GM18507 (cell line): ENCODE measurements around the gene CHD9.

Experiments
- DNase-seq: peaks from one replicate; pipeline ENCODE4 v3.0.0; 2011; ENCODE audit warnings: low read depth; ENCODE audit not compliant: insufficient read length; ENCODE audit errors: extremely low spot score
- FAIRE-seq: peaks from 2 replicates; lab custom pipeline; 2011; peaks lifted over from hg19 to GRCh38; lab: Jason Lieb, UNC

The CHD9 gene

DNA sequence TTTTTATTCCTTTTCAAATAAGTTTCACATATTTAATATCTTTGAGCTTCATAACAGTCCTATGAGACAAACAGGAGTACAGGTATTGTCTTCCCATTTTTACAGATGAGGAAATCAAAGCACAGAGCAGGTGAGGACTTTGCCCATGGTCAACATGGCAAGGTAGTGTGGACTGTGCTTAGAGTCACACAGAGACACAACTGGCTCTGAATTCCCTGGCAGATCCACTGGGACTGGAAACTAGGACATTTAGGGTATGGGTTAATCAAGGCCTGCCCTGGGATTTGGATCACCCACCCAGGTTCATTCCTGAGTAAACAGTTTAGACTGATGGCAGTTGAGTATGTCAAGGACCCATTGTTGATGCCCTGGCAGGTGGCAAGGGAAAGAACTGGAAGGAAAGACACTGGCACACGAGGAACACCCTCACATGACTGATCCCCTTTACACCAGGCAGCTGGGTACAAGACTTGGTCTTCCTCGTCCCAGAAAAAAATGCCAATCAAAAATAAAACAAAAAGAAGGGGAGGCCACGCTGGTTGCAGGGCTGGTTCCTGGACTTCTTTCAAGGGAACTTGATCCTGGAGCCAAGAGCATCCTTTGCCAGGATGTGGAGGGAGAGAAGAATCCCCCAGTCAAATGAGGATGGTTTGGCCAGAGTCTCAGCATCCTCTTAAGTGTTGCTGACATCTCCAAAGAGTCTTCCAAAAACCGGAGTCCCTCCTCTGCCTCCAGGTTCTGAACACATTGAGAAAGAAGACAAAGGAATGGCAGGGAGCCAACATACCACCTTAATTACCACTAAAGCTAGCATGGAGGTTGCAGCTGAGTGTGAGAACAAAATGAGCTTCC lies 34.9 kb downstream of the CHD9 start:
- FAIRE-seq (no peak), DNase-seq (no peak)

DNA sequence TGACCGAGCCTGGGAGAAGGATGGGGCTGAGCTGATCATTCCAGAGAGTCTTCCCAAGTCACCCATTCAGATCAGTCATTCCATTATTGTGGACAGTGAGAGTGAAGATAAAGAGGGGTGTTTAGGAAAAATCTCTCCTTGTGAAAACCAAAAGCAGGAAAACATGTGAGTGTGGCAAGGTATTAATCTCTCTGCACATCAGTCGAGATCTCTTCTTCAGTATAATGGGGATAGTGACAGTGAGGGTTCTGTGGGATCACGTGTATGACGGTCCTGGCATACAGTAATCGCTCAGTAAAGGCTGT lies 35.4 kb downstream of the CHD9 start:
- no peak for FAIRE-seq
- no peak for DNase-seq

DNA sequence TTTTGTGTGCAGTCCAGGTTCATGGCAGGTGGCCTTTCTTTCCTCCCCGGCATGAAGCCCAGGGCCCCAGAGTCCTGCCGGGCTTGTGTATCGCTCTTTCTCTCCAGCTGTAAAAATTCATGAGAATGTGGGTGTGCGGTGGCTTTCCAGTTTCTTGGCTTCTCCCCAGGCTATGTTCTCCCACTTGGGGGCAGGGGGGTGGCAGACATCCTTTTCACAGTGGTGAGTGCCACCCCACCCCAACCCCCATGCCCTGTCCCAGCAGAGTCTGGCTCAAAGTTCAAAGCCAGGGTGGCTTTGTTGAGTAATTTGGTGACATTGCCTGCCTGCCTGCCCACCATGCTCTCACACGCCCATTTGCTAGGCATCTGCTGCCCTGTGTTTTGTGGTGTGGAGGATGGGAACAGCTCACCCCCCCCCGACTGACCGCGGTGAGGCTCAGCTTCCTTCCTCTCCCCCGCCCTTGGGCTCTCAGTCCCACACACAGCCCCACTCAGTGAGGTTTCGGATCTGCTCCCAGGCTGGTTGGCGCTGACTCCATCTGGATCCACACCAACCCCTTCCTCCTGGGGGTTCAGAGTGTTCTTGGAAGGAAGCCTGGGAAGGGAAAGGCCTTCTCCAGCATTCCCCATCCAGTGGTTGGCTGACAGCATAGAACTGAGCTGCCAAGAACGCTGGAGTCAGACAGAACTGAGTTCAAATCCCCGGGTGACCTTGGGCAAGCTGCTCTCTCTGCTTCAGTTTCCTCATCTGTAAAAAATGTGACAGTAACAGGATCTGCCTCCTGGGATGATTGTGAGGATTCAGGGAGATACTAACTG lies 36.0 kb downstream of the CHD9 start:
- DNase-seq (no peak), FAIRE-seq (peak; percentile 91)

DNA sequence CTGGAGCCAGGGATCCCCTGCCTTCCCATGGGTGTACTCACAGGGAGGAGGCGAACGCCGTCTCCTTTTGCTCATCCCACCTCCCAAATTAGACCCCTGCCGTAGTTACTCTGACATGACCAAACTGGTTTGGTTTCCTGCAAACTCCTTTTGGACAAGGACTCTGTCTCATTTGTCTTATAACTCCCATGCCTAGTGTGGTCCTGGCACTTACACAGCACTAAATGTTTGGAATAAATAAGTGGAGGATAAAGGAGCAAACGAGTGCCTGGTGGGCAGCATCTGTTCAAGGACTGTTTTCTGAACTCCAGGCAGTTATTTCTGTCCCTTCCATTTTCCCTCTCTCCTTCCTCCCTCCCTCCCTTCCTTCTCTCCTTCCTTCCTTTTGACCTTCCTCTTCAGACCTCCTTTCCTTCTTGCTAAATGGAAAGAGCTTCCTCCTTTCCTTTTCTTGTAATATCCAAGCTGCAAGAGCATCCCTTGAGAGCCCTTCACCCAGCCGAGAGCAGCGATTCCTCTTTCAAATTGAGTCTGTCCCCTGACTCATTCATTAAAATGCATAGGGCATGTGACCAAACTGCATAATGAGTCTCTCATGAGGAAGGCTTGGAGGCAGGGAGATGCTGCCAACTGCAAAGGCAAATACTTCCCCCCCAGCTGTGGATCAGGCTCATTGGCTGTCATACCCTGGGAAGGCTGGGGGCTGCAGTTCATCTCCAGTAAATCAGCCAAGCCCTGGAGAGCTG lies 36.8 kb downstream of the CHD9 start:
- DNase-seq, result no peak
- peak; percentile 92 for FAIRE-seq

DNA sequence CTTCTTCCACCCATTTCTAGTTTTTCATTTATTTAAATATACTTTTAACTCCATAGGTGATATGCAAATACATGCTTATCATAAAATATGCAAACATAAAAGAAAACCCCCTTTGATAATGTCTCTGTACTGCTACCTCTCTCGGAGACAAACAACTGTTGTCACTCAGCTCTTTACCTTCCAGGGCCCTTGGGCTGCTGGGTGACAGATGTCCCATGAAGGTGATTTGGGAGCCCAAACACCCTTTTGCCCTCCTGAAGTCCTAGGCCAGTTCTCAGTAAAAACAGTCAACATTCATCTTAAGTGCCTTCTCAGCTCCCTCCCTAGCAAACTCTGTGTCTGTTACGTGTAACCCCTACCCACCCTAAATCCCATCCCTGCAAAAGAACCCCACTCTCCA lies 37.5 kb downstream of the CHD9 start:
- DNase-seq, result no peak
- no peak for FAIRE-seq

DNA sequence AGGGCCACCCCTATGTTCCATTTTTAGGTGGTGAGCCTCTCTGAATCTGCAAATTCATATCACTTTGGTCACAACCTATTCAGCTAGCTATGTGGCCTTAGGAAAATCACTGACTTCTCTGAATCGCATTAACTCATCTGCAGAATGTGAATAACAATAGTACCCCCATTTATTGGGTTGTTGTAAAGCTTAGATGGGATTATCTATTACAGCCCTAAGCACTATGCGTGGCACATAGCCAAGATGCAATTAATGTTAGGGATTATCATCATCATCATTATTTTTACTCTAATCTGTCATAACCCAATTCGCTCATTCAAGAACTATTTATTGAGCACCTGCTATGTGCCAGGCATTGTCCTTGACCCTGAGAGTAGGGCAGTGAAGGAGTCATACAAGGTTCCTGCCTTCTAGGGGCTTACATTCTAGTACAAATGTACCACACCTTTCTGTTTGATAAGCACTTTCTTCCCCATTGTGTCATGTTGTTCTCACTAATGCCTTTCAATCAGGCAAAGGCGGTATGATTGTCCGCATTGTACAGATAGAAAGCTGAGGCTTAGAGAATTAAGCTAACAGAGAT lies 38.5 kb downstream of the CHD9 start:
- FAIRE-seq, result no peak

DNA sequence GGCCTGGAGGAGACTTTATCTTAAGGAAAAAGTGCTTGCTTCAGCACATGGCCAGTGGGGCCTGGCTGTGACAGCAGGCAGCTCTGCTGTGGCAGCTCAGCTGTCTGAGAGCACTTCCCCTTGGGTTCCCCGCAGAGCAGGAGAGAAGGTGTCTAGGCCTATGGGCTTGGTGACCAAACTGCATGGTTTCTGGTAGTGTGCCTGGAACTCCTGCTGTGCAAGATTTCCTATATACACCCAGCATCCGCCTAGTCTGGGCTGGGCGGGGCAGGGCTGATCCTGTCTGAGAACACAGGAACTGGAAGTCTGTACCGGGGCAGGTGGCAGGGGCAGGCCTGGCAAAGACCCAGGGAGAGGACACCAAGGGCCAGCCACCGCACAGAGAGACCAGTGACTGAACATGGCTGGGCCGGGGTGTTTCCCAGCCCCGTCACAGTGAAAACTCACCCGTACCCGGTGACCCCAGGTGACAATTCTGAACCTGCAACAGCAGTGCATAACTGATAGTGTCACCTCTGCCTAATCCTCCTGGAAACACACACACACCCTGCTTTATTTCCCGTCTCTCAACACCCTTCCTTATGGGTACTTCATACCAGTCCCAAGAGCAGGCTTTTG lies 39.3 kb downstream of the CHD9 start:
- DNase-seq (no peak), FAIRE-seq (peak; percentile 82)

More for the DNA sequence above, 38.5 kb downstream of the CHD9 start:
- no peak for DNase-seq

DNA sequence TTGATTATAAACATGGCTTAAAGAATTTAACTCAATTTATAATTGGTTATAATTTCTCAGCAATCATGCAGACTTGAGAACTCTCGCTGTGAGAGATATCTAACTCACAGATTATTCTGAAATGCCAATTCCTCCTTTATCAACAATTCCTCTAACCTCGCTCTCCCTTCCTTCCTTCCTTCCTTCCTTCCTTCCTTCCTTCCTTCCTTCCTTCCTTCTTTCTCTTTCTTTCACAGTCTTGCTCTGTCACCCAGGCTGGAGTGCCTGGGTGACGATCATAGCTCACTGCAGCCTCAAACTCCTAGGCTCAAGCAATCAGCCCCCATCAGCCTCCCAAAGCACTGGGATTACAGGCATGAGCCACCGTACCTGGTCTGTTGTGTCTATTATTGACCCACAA lies 42.4 kb downstream of the CHD9 start:
- FAIRE-seq (no peak), DNase-seq (no peak)

DNA sequence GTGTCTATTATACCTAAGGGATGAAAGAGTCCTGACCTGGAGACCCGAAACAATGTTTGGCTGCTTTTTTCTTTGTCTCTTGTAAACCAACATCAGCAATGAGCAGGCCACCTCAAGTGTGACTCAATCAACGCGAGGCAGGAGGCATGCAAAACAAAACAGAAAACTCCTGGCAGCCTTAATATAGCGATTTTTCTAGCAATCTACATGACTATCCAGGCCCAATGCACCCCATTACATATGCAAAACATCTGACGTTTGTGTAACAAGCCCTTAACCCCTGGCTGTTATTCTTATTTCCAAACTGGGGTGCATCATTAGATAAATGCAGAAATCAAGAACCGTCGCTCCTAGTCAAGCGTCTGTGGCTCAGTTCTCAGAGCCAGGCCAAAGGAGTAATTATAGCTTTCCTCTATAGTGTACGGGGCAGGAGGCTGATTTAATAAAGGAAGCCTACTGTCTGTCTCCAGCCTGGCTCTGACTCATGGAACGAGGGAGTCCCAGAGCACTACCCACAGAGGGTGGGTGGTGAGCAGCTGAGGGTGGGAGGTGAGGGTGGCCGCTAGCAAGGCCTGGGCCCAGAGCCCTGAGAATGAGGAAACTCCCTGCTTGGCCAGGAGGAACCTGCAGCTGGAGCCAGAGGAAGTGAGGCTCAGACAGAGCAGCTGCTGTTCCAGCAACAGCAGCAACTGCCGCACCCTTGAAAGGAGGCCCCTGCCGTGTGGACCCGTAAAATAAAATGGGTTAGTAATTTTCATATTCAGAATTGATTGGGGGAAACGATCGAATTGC lies 43.9 kb downstream of the CHD9 start:
- DNase-seq (no peak), FAIRE-seq (peak; percentile 86)

DNA sequence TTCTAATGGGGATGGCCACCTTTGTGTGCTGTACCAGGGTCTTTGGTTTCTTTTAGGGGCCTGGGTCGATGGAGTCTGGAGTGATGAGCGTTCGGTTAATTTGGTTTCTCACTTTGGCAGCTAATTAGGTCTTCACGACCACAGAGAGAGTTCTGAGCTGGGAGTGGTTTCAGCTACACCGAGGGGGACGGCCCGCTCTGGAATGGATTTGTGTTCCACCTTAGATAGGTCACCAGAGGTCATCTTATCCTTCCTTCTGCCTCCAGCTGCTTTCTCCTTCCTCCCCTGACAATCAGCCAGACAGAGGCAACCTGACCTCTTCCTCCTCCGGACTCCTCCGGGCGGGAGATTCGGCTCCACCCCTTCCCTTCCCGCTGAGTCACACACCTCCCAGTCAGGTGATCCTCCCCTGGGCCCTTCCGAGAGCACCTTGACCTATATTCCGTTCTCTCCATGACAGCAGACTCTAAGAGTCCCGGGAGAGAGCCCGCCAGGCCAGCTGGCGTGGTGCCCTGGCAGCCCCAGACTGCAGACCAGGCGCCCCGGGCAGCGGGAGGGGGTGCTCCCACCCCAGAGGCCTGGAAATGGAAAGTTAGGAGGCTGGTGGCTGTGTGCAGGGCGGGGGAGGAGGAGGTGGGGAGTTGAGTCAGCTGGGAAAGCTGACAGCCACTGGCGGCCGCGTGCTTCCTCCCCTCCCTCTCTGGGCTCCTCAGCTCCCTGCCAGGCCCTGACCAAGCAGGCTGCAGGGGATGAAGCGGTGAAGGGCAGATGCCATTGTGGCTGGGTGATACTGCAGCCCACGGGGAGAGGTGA lies 44.7 kb downstream of the CHD9 start:
- FAIRE-seq, result no peak
- DNase-seq, result no peak

DNA sequence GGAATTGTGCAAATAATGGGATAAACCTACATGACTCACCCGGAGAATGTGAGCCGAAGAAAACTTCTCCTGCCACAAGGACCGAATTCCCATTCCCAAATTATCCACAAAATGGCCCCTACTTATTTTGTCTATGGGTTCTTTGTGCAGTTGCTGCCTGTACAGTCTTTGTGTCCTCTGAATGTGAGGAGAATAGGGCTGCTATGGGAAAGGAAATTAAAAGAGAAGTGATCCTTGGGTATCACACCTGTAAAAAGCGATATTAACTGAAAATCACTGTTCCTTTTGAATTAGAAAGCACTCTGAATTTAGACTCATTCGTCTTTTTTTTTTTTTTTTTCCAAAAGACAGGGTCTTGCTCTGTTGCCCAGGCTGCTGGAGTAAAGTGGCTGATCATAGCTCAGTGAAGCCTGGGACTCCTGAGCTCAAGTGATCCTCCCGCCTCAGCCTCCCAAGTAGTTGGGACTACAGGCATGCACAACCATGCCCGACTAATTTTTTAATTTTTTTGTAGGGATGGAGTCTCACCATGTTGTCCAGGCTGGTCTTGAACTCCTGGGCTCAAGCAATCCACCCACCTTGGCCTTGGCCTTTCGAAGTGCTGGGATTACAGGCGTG lies 45.4 kb downstream of the CHD9 start:
- no peak for DNase-seq

DNA sequence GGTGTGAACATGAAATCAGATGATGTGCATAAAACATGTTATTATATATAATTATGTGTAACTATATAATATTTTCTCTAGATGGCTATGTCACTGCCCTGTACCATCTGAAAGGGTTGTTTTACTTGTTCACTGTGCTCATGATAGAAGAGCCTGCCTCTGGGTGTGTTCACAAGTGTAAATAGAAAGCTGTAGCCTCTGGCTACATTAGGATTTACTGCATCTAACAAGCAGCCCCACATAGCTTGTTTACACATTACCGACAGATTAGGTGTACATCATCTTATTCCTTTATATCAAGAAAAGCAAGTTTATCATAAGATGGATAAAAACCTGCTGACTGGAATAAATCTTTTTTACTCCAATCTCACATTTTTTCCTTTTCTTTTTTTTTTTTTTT lies 46.1 kb downstream of the CHD9 start:
- DNase-seq (no peak), FAIRE-seq (no peak)

More for the DNA sequence above, 45.4 kb downstream of the CHD9 start:
- no peak for FAIRE-seq

DNA sequence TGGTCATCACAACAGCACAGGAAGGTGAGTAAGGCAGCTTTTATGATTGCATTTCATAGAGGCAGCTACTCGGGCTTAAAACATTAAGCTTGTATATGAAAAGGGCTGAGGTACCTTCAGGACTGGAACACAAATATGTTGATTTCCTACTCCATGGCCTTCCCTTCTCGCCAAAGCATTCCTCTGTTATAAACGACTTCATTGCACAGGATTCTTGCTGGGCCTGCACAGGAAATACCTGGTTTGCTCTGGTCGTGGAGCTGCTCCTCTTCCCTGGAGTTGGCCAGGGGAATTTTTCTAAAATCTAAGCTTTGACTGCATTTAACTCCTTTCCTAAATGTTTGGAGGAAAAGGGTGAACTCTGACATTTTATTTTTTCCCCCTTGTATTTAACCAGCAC lies 49.0 kb downstream of the CHD9 start:
- no peak for DNase-seq
- FAIRE-seq, result no peak

DNA sequence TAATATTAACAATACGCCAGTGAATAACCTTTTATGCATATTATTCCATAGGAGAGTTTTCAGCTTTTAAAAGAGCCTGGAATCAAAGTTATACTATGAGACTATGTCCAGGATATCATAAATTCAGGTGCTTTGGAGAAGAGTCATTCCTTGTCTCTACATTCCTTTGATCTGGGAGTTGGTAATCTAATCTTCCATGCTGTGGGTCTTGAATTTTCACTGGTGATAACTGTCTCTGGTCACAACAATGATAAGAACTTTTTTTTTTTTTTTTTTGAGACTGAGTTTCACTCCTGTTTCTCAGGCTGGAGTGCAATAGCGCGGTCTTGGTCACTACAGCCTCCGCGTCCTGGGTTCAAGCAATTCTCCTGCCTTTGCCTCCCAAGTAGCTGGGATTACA lies 50.8 kb downstream of the CHD9 start:
- no peak for DNase-seq
- no peak for FAIRE-seq

DNA sequence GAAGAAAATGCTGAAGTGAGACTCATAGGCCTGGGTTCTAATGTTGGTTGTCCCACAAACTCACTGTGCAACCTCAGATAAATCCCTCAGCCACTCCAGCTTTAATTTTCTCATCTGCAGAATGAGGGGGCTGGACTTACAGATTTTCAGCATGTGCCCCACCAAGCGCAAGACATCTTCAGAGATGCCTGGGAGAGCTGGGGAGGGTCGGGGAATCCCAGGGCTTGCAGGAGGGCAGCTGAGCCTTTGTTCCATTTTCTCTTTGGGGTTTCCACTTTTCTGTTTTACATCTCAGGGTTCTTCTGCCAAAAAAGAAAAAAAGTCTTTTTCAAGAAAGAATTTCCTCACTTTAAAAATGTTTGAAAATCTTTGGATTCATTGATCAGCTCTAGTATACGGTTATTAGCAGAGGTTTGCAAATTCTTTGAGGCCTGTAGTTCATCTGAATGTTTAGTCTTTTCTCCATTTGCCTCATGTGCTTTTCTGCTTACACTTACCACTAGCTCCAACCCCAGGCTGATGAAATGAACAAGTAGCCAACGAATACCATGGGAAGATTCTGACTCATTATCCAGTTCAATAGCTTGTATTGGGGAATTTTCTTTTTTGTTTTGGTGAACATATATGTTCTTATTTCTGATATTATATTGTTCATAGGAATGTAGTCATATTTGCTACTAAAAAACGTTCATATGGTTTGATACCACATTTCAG lies 56.4 kb downstream of the CHD9 start:
- peak; percentile 73 for FAIRE-seq
- no peak for DNase-seq

DNA sequence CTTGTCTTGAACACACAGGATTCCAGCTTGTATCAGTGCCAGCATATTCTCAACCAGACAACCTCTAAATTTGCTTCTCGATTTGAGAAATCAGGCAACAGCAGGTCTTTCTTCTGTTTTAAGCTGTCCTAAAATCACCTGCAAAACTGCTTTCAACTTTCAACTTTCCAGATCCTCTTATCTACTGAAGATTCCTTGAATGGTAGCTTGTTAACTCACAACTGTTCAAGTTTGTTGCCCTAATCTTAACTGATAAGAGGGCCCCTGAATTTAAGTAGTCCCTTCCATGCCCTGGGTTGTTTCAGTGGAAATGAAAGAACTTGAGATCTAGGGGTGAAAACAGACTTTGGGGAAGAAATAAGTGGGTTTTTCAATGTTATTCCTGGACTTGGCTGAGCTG lies 57.2 kb downstream of the CHD9 start:
- DNase-seq, result no peak
- peak; percentile 18 for FAIRE-seq

DNA sequence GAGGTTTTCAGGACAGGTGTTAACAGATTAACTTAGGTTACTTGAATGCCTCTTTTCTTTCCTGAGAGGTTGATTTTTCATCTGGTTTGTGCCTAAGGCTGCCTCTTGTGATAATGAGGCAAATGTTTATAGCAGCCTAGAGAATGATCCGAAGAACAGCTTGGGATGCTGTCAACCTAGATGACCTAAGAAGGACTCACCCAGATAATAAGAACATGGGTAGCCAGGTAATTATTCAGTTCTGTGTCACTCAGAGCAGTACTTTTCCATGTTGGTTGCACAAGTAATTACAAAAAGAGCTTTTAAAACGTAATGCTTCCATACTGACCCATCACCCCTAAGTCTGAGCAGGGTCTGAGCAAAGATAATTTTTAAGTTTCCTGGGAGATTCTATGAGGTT lies 60.3 kb downstream of the CHD9 start:
- DNase-seq (no peak), FAIRE-seq (no peak)
